Forelimb muscle (tissue), 1 donor: ENCODE data around the gene RBM19. TPM values are rescaled to one million over a fixed set of nuclear protein-coding genes. Genes with fewer than 3 reads are reported as not detected.

Experiments
- DNase-seq: peaks from one replicate; pipeline ENCODE4 v3.0.0-alpha.2; 2013; ENCODE audit warnings: low read depth
- polyA plus RNA-seq: library from polyadenylated mRNA; unstranded; fragments of 120-200 nt; gene quantifications from one replicate; pipeline ENCODE4 v1.2.1, GENCODE V29; 2013; ENCODE audit not compliant: insufficient read length

The RBM19 gene
- polyA plus RNA-seq, 1 donor = 17.1 TPM

GRCh38 chr12:113858841-113859386 lies 107.2 kb downstream of the RBM19 start:
- no peak for DNase-seq

GRCh38 chr12:113857371-113857770 lies 108.8 kb downstream of the RBM19 start:
- DNase-seq = no peak

DNA sequence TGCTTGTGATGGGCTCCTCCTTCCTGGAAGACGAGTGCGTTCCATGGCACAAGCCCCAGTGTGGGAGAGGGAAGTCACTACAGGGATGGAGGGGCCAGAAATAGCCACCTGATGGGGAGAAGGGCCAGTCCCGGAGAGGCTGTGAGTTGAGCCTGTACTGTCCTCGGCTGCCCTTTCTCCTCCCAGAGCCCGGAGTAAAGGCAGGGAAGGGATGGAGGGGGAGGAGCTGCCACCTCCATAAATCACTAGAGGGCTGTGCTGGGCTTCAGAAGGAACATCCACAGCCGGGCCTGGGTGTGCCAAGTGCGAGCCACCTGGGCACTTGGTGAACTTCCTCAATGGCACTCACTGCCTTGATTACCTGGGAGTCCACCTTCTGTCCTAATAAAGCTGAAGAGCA lies 110.1 kb downstream of the RBM19 start:
- DNase-seq = no peak

GRCh38 chr12:113854385-113855142 lies 111.6 kb downstream of the RBM19 start:
- no peak for DNase-seq

- DNase-seq = no peak
These were observed 112.6 kb downstream of the RBM19 start for GRCh38 chr12:113853491-113853890.

GRCh38 chr12:113852695-113853490 lies 113.2 kb downstream of the RBM19 start:
- DNase-seq = no peak

DNA sequence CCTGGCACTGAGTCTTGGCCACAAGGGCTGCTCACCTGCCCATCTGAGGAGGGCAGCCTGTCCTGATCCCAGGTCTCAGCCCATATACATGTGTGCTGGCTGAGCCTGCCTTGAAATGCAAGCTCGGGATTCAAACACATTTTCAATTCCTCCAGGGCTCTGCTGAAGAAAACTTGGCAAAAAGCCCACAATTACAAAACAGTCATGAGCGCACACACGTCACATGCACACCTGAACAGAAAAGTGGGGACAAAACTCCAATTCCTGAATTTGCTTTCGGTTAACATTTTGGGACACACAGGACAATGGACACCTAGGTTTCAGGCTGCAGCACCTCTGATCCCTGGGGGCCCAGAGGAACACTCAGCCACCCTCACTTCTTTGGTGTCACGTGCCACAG lies 113.9 kb downstream of the RBM19 start:
- DNase-seq = no peak

- DNase-seq = no peak
These were observed 115.6 kb downstream of the RBM19 start for GRCh38 chr12:113850309-113851056.

- DNase-seq = no peak
These were observed 118.3 kb downstream of the RBM19 start for GRCh38 chr12:113847856-113848255.

- peak; percentile 19 for DNase-seq
These were observed 119.0 kb downstream of the RBM19 start for GRCh38 chr12:113846883-113847755.

DNA sequence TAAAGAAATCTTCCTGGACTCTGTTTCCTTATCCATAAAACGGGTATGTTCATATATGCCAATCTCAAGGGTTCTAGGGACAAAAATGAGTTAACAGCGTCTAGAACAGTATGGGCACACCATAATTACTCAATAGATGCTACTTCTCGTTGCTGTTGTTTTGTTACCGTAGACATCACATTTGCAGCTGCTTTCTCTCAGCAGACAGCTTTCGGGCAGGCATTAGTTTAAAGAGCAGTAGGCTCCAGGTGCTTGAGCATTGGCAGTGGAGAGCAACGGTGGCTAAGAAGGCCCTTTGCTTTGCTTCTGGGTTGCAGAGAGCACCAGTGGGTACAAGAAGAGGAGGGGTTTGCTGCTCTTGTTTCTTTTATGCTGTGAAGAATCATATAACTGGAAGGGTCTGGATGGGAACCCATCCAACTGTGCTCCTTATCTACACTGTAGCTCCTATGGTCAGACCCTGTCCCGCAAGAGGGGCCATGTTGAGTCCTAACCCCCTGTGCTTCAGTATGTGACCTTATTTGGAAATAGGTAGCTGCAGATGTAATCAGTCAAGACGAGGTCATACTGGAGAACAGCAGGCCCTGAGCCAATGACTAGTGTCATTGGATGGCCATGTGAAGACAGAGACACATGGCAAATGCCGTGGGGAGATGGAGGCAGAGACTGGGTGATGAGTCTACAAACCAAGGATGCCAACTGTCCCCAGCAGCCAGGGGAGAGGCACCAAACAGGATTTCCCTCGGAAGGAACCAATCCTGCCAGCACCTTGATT lies 120.0 kb downstream of the RBM19 start:
- DNase-seq = no peak

- DNase-seq = no peak
These were observed 121.5 kb downstream of the RBM19 start for GRCh38 chr12:113844495-113845210.

DNA sequence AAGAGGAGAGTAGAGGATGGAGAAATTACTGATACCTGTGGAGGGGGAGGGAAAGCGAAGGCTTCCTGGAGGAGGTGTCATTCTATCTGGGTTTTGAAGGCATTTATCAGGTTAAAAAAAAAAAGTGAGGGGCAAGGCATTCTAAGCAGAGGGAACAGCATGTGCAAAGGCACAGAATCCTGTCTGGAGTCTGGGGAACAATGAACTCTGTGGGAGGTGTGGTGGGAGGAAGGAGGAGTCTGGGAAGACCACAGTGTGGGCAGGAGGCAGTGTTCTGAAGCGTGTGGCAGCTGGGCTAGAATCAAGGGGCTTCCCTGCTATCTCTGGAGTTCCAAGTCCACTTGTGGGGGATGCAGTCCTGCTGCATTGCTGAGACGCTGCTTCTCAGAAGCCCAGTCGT lies 123.4 kb downstream of the RBM19 start:
- no peak for DNase-seq

GRCh38 chr12:113841786-113842185 lies 124.3 kb downstream of the RBM19 start:
- no peak for DNase-seq

DNA sequence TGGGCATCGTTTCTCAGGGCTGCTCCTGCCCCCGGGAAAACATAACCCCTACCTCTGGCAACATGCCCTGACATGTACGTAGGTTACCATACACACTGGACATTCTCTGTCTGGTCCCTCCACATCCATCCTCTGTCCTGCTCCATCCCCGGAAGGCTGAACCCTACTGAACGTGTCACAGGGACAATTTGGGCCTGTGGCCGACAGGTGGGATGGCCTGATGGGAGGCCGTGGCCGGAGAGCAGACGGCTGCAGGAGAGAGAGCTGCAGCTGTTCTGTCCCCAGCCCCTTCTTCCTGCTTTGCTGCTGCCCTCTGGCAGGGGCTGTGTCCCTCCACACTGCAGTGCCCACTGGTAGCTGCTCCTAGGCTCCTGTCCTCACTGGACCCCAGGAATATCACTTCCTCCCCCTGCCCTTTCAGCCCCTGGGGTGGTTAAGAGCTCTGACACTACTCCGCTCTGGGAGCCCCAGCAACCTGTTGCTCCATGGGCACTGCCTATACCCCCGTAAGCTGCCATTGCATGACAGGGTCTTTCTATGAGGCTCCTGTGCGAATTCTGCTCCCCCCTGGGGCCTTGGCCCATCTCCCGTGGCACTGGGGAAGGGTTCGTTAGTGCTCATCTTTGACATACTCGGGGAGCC lies 125.6 kb downstream of the RBM19 start:
- DNase-seq = no peak

DNA sequence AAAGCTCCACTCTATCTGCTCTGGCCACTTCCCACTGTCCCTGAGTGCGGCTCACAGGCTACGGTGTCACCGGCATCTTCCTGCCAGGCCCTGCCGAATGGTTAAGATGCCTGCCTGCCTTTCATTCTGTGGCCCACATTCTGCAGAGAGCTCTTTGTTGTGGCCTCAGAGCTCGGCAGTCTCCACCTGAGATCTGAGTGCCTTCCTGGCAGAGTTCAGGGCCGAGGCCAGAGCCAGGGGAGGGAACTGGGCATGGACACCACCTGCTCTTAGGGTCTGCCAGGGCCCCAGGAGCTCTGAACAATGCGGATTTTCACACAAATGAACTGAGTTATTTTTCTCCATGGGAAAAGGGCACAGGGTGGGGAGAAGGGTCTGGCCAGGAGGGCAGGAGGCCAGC lies 127.2 kb downstream of the RBM19 start:
- DNase-seq = no peak

DNA sequence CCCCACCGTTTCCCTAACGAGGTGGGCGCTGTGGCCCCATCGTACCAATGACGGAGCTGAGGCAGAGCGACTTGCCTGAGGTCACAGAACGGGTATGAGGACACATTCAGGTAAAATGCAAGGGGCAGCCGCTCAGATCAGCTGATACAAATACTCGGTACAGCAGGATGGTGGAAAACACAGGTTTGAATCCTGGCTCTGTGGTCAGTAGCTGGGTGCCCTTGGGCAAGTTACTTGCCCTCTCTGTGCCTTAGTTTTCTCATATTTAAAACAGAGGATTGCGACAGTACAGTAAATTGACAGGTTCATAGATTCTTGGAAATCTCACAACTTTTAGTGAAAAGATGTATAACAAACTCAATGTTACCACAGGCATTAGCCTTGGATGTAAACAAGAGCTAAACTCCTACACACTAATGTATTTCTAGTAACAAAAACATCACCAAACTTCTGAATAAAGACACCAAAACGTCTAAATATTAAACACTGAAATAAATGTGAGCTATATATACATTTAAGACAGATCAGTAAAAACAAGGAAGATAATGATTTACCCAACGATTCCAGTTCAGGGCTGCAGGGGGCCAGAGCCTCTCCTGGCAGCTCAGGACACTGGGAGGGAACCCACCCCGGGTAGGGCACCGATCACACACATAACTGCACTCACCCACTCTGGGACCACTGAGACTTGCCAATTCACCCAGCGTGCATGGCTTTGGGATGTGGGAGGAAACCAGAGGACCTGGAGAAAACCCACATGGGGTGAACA lies 128.4 kb downstream of the RBM19 start:
- no peak for DNase-seq

DNA sequence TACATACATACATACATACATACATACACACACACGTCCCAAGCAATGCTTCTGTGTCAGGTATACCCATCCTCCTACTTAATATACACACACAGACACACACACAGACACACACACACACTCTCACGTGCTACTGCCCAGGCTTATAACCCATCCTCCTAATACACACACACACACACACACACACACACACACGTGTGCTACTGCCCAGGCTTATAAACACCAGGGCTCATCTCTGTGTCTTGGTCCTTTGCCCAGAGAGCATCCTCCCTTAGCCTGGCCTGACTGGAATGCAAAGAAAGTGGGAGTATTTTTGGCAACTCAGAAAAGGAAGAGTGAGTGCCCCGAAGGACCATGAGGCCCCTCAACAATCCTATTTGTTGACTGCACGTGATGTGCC lies 129.0 kb downstream of the RBM19 start:
- no peak for DNase-seq
